ENCODE data around the gene CELF2. TPM values are rescaled to one million over a fixed set of nuclear protein-coding genes. Genes with fewer than 3 reads are reported as not detected.

CELF2 gene
- total and polyA plus RNA-seq, 2 of the 4 experiments (the other 2 are of a cell fraction), result 3.5 to 6.6 TPM

DNA sequence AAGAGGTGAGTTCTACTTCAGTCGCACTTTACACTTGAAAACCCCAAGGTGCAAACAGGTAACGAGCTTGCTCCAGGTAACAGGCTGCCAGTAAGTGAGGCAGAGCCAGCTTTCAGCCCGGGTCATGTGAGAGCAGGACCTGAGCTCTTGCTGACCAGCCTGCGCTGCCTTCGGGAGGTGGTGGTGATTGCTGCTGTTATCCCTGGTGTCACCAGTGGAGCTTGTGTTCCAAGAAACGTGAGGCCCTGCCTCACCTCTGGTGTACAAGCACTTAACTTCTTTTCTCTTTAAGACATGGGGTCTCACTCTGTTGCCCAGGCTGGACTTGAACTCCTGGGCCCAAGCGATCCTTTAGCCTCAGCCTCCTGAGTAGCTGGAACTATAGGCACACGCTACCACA is 265.0 kb downstream of the CELF2 start:
- no peak for ATAC-seq (ENCODE audit: low read depth)
- H3K79me1 ChIP-seq (ENCODE audit: low read depth in 1 of 2, low read length in 2 of 2), result no peaks in the 10 kb centered on the region

More for the DNA sequence above, 265.0 kb downstream of the CELF2 start:
- Histone ChIP-seq H3K4me3 (ENCODE audit: insufficient read depth, low read depth, low read length) (no peak overlapping the region), H4K91ac (ENCODE audit: insufficient read depth, low read depth, low read length) (no peak overlapping the region), H2AK5ac (ENCODE audit: low read depth, low read length) (no peak overlapping the region), H3K4ac (ENCODE audit: low read depth, low read length) (no peak overlapping the region), H3K56ac (ENCODE audit: extremely low read depth, insufficient read depth, low read length) (no peak overlapping the region), H2AFZ (replicated peaks; ENCODE audit: low read length, poor library complexity) (no peak overlapping the region), H4K5ac (ENCODE audit: low read depth, low read length) (no peak overlapping the region), H2BK120ac (ENCODE audit: low read depth, low read length) (no peak overlapping the region), H2BK20ac (ENCODE audit: low read depth, low read length) (no peak overlapping the region), H2BK5ac (ENCODE audit: low read depth, low read length, poor library complexity, severe bottlenecking) (no peak overlapping the region), H2BK15ac (ENCODE audit: low read depth, low read length) (no peak overlapping the region), H4K8ac (ENCODE audit: low read depth in 2 of 2, low read length in 2 of 2) (no peak overlapping the region), H3K36me3 (ENCODE audit: control insufficient read depth, insufficient read depth, low read length) (no peaks in the 10 kb centered on the region), H3K9me1 (ENCODE audit: insufficient read depth, low read length) (no peaks in the 10 kb centered on the region), H2AK9ac (replicated peaks; ENCODE audit: low read depth, low read length, poor library complexity) (no peak overlapping the region), H3K23ac (ENCODE audit: low read depth, low read length) (no peak overlapping the region), H3K4me2 (ENCODE audit: low read depth, low read length) (no peak overlapping the region), H3K4me1 (ENCODE audit: control insufficient read depth, insufficient read depth, low read length) (no peaks in the 10 kb centered on the region), H4K20me1 (ENCODE audit: insufficient read depth, low read length) (no peaks in the 10 kb centered on the region), H3K27me3 (ENCODE audit: control insufficient read depth, insufficient read depth, low read length) (no peaks in the 10 kb centered on the region), H3K9me3 (ENCODE audit: control insufficient read depth, insufficient read depth, low read length) (peaks cover 7% of the 10 kb centered on the region), H3K27ac (ENCODE audit: insufficient read depth, low read length) (no peak overlapping the region), H3K14ac (replicated peaks; ENCODE audit: low read depth, low read length) (no peak overlapping the region), H3K18ac (ENCODE audit: low read depth, low read length) (no peak overlapping the region), H3K9ac (ENCODE audit: low read depth, low read length) (no peak overlapping the region)
- no CpG with 5 or more reads among the region's 8 CpGs for WGBS, 2 experiments (ENCODE audit: extremely low coverage in 2 of 2, insufficient read length in 1 of 2)
- intact Hi-C loops (cut with micrococcal nuclease) (no loop called here), dilution Hi-C loops (cut with HindIII; ENCODE audit: low sequenced_read_pairs, unreplicated experiment) (no loop called here), in situ Hi-C loops (cut with MboI; ENCODE audit: low sequenced_read_pairs) (no loop called here)
- no peak for DNase-seq
- no TSS peak for BruUV-seq (replicated peaks)
- TF ChIP-seq MAFK (IDR thresholded peaks at IDR 0.05; ENCODE audit: low read depth, low read length), result no peak
- TF ChIP-seq MAZ (IDR thresholded peaks at IDR 0.05; ENCODE audit: borderline replicate concordance, low read depth, low read length), result no peak
- no peak for TF ChIP-seq CTCF (conservative IDR thresholded peaks at IDR 0.05; ENCODE audit: low read depth, low read length)
- ChIA-PET POLR2A (ENCODE audit: unreplicated experiment) (no interaction called here), CTCF (no interaction called here)
